HFFc6 (cell line): ENCODE data around the gene BICRA. TPM values are rescaled to one million over a fixed set of nuclear protein-coding genes. Genes with fewer than 3 reads are reported as not detected.
"Not testable (repeated sequence)": the region's sequence is repeated elsewhere in the genome, so short reads cannot be mapped to it uniquely, and the experiment has no call there.

Source experiments
- DNase-seq: peaks from one replicate; pipeline ENCODE4 v3.0.0-alpha.2; 2018
- H3K27ac Mint-ChIP-seq: 2 replicates; pipeline ENCODE4 v1.8.0; 2020; ENCODE audit warnings: mild to moderate bottlenecking, mixed read lengths
- H3K27me3 Mint-ChIP-seq: 2 replicates; pipeline ENCODE4 v1.8.0; 2021; ENCODE audit warnings: mild to moderate bottlenecking, moderate library complexity, mixed read lengths; ENCODE audit not compliant: insufficient read depth
- H3K36me3 Mint-ChIP-seq: 2 replicates; pipeline ENCODE4 v1.8.0; 2021; ENCODE audit warnings: low read depth, mixed read lengths
- H3K4me1 Mint-ChIP-seq: 2 replicates; pipeline ENCODE4 v1.8.0; 2020; ENCODE audit warnings: low read depth, mixed read lengths
- H3K4me3 Mint-ChIP-seq: 2 replicates; pipeline ENCODE4 v1.8.0; 2020; ENCODE audit warnings: mild to moderate bottlenecking, moderate library complexity, mixed read lengths
- H3K9me3 Mint-ChIP-seq: 2 replicates; pipeline ENCODE4 v1.8.0; 2020; ENCODE audit warnings: mild to moderate bottlenecking, mixed read lengths
- CTCF ChIP-seq: fragments of 200-600 bp; sonication (generic); IDR thresholded peaks from 2 replicates; pipeline ENCODE4 v1.5.0; 2021; ENCODE audit warnings: antibody characterized with exemption, mild to moderate bottlenecking
- total RNA-seq, 6 experiments: library from RNA; stranded (reverse); fragmentation: NEBNext Ultra II Directional; extraction: Animal tissue kit (Norgen Biotek cat#: 25700); gene quantifications; 2 replicates in 1 of 6; 3 replicates in 5 of 6; pipeline ENCODE4 v1.2.3, GENCODE V29; 2021

BICRA gene
- total RNA-seq, 6 experiments from 2014 or later: 11.8 to 16.7 (median 15.5) TPM

- Mint-ChIP-seq H3K4me3 (peak overlapping the region; percentile 86), H3K4me1 (peaks cover 88% of the 10 kb centered on the region), H3K27ac (peak overlapping the region; percentile 82), H3K27me3 (peaks cover 3% of the 10 kb centered on the region), H3K9me3 (no peaks in the 10 kb centered on the region), H3K36me3 (peaks cover 40% of the 10 kb centered on the region)
- DNase-seq: peak; percentile 100
- TF ChIP-seq CTCF: no peak
These were observed 110.3 kb downstream of the BICRA start for GRCh38 chr19:47719047-47719859.

- no peak for TF ChIP-seq CTCF
- Mint-ChIP-seq H3K9me3 (no peaks in the 10 kb centered on the region), H3K27me3 (peaks cover 3% of the 10 kb centered on the region), H3K4me1 (peaks cover 75% of the 10 kb centered on the region), H3K36me3 (peaks cover 37% of the 10 kb centered on the region), H3K27ac (peak overlapping the region; percentile 82), H3K4me3 (peak overlapping the region; percentile 86)
- DNase-seq: no peak
These were observed 111.9 kb downstream of the BICRA start for GRCh38 chr19:47720669-47721422.

- DNase-seq: peak; percentile 86
- H3K9me3 Mint-ChIP-seq: no peaks in the 10 kb centered on the region
- peak overlapping the region; percentile 82 for H3K4me3 Mint-ChIP-seq
- TF ChIP-seq CTCF: no peak
- H3K4me1 Mint-ChIP-seq: peaks cover 78% of the 10 kb centered on the region
- peak overlapping the region; percentile 94 for H3K27ac Mint-ChIP-seq
- peaks cover 3% of the 10 kb centered on the region for H3K27me3 Mint-ChIP-seq
- H3K36me3 Mint-ChIP-seq: peaks cover 53% of the 10 kb centered on the region
These were observed 114.6 kb downstream of the BICRA start for GRCh38 chr19:47723581-47723940.

GRCh38 chr19:47725759-47726401 is 116.9 kb downstream of the BICRA start:
- Mint-ChIP-seq H3K27me3 (peaks cover 1% of the 10 kb centered on the region), H3K4me3 (peak overlapping the region; percentile 20; the same call in 1 of the 2 replicates), H3K27ac (peak overlapping the region; percentile 91), H3K9me3 (no peaks in the 10 kb centered on the region), H3K4me1 (peaks cover 77% of the 10 kb centered on the region), H3K36me3 (peaks cover 52% of the 10 kb centered on the region)
- no peak for TF ChIP-seq CTCF
- no peak for DNase-seq

- peaks cover 54% of the 10 kb centered on the region for H3K36me3 Mint-ChIP-seq
- TF ChIP-seq CTCF: no peak
- peaks cover 1% of the 10 kb centered on the region for H3K27me3 Mint-ChIP-seq
- peaks cover 75% of the 10 kb centered on the region for H3K4me1 Mint-ChIP-seq
- peak; percentile 58 for DNase-seq
- H3K4me3 Mint-ChIP-seq: peak overlapping the region; percentile 20
- H3K9me3 Mint-ChIP-seq: no peaks in the 10 kb centered on the region
- H3K27ac Mint-ChIP-seq: peak overlapping the region; percentile 91
These were observed 117.5 kb downstream of the BICRA start for GRCh38 chr19:47726467-47726866.

GRCh38 chr19:47728295-47728694 is 119.4 kb downstream of the BICRA start:
- Mint-ChIP-seq H3K4me3 (peak overlapping the region; percentile 60), H3K4me1 (peaks cover 59% of the 10 kb centered on the region)
- H3K9me3 Mint-ChIP-seq: not testable (repeated sequence)

More at GRCh38 chr19:47728295-47728694, 119.4 kb downstream of the BICRA start:
- H3K27me3 Mint-ChIP-seq, DNase-seq: not testable (repeated sequence)
- peak overlapping the region; percentile 93 for H3K27ac Mint-ChIP-seq
- peaks cover 54% of the 10 kb centered on the region for H3K36me3 Mint-ChIP-seq
